ENCODE data around the gene CAND1.

DNA sequence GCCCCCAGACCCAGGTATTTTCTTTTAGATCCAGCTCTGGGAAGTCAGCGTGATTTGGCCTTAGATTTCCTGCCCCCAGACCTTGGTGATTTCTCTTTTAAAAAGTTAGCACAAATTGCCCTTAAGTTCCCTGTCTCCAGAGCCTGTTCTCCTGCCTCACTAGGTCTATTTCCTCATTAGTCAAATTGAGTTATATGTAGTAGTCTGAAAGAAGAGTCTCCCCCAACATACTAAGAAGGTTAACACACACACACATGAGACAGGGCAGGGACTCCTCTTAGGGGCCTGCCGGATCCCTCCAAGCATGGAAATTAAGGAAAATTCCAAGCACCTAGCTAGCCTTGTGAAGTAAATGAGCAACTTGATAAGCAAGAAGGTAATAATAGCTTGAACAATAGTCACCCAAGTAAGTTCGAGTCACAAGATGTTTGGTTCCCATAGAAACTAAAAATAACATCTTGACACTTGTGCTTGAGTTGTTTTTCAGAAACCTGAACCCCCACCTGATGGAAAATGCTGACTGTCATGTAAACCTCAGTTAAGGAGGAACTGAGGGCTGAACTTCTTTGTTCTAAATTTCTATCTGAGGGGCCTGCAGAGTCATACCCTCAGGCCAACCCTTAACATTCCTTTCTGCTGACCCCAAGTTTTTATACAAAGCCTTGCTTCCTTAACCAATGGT is 51.6 kb downstream of the CAND1 start:
- no peak for TF ChIP-seq EZH2 (IDR thresholded peaks at IDR 0.05; ENCODE audit: insufficient read depth, poor library complexity, severe bottlenecking)
- TF ChIP-seq EZH2phosphoT487 (IDR thresholded peaks at IDR 0.05; ENCODE audit: insufficient read depth, low read depth) = no peak

Measured in GM23248 (cell line).